ENCODE measurements around the gene JAK1. TPM values are rescaled to one million over a fixed set of nuclear protein-coding genes. Genes with fewer than 3 reads are reported as not detected.

Gene JAK1
- total RNA-seq, 1 experiment from 2014 or later, result 138 TPM

GRCh38 chr1:64811131-64811530 lies 155.2 kb downstream of the JAK1 start:
- Histone ChIP-seq H3K4me3 (ENCODE audit: low read depth in 2 of 2, low read length in 2 of 2) (no peak overlapping the region), H3K9me3 (ENCODE audit: control insufficient read depth, insufficient read depth, low read depth, low read length) (no peaks in the 10 kb centered on the region), H3K27ac (ENCODE audit: low read length) (no peak overlapping the region), H3K27me3 (ENCODE audit: control insufficient read depth, insufficient read depth, low read length) (no peaks in the 10 kb centered on the region), H3K36me3 (ENCODE audit: control insufficient read depth, insufficient read depth, low read length) (no peaks in the 10 kb centered on the region), H3K4me1 (ENCODE audit: control insufficient read depth, insufficient read depth, low read length) (no peaks in the 10 kb centered on the region)
- no TSS peak for BruUV-seq (replicated peaks)
- in situ Hi-C loops (cut with HindIII; ENCODE audit: low pct_unique_long_range_greater_than_20kb, low sequenced_read_pairs) (loop anchor here (25.0 kb wide), 1 partner anchor 99 kb away; no protein-coding TSS in a partner anchor), intact Hi-C loops (cut with micrococcal nuclease; ENCODE audit: unreplicated experiment) (no loop called here)
- TF ChIP-seq REST (IDR thresholded peaks at IDR 0.05; ENCODE audit: insufficient read depth in 1 of 2, low read depth in 2 of 2, low read length in 1 of 2), result no peak
- no peak for TF ChIP-seq POLR2AphosphoS5 (IDR thresholded peaks at IDR 0.05; ENCODE audit: low read depth, low read length)
- TF ChIP-seq TCF7L2 (IDR thresholded peaks at IDR 0.05; ENCODE audit: low read depth, low read length), result no peak
- TF ChIP-seq CTCF (IDR thresholded peaks at IDR 0.05), result no peak
- DNase-seq (ENCODE audit: low read depth, low spot score) (no peak), ATAC-seq (no peak)
- POLR2A ChIA-PET, result no interaction called here
- CTCF ChIA-PET, result no interaction called here

GRCh38 chr1:64810001-64810400 lies 156.3 kb downstream of the JAK1 start:
- no peak for TF ChIP-seq REST (IDR thresholded peaks at IDR 0.05; ENCODE audit: insufficient read depth in 1 of 2, low read depth in 2 of 2, low read length in 1 of 2)
- intact Hi-C loops (cut with micrococcal nuclease; ENCODE audit: unreplicated experiment), result no loop called here
- H3K27me3 ChIP-seq (ENCODE audit: control insufficient read depth, insufficient read depth, low read length), result no peaks in the 10 kb centered on the region
- in situ Hi-C loops (cut with HindIII; ENCODE audit: low pct_unique_long_range_greater_than_20kb, low sequenced_read_pairs), result loop anchor here (25.0 kb wide), 1 partner anchor 98 kb away; no protein-coding TSS in a partner anchor
- BruUV-seq (replicated peaks), result no TSS peak
- H3K36me3 ChIP-seq (ENCODE audit: control insufficient read depth, insufficient read depth, low read length), result no peaks in the 10 kb centered on the region
- H3K9me3 ChIP-seq (ENCODE audit: control insufficient read depth, insufficient read depth, low read depth, low read length), result no peaks in the 10 kb centered on the region
- no peaks in the 10 kb centered on the region for H3K4me1 ChIP-seq (ENCODE audit: control insufficient read depth, insufficient read depth, low read length)
- no peak overlapping the region for H3K4me3 ChIP-seq (ENCODE audit: low read depth in 2 of 2, low read length in 2 of 2)
- ATAC-seq (no peak), DNase-seq (ENCODE audit: low read depth, low spot score) (no peak)
- POLR2A ChIA-PET, result no interaction called here
- CTCF ChIA-PET, result no interaction called here
- H3K27ac ChIP-seq (ENCODE audit: low read length), result no peak overlapping the region

All from Panc1 (cell line).